HUDEP-2 (cell line): Measurements from ENCODE around the gene SUPT20HL2.
"Not testable (repeated sequence)": the region's sequence is repeated elsewhere in the genome, so short reads cannot be mapped to it uniquely, and the experiment has no call there.

ENCODE experiments used
- DNase-seq, 76 experiments: peaks; one replicate each; lab custom pipeline; 2025; ENCODE audit not compliant: unreplicated experiment in 76 of 76; lab: John Stamatoyannopoulos, UW

The SUPT20HL2 gene

GRCh38 chrX:24314019-24314635, at the start of gene SUPT20HL2:
Gene SUPT20HL2, minus strand, starts transcription at chrX:24314069. Its CDS starts 754 bp downstream, at chrX:24313315.
- no peak for DNase-seq

GRCh38 chrX:24362089-24362745, 48.3 kb upstream of the SUPT20HL2 start:
- DNase-seq: not testable (repeated sequence)

- DNase-seq: no peak
These were observed 46.4 kb upstream of the SUPT20HL2 start, which contains the start of gene SUPT20HL1 for GRCh38 chrX:24360272-24360671. Gene SUPT20HL1, plus strand, starts transcription at chrX:24360639. Its CDS starts 2,122 bp downstream, at chrX:24362761.

- no peak for DNase-seq
These were observed 43.2 kb upstream of the SUPT20HL2 start for GRCh38 chrX:24357106-24357505.

DNA sequence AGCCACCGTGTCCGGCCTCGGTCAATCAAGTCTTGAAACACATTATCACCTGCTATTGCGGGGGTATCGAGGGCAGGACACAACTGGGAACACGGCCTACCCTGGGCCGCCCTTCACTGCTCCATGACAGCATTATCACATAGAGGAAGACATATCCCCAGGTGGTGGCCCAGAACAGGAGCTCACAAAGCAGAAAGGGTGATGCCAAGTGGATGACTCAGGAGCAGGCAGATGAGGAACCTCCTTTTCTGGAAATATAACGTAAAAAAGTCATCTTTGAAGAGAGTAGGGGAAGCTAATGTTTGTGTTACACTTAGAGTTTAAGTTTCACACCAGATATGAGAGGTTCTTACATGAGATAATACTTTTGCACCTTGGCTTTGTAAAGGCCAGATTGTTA, 41.2 kb upstream of the SUPT20HL2 start:
- DNase-seq: no peak

- no peak for DNase-seq
These were observed 36.3 kb upstream of the SUPT20HL2 start for GRCh38 chrX:24350217-24350616.

DNA sequence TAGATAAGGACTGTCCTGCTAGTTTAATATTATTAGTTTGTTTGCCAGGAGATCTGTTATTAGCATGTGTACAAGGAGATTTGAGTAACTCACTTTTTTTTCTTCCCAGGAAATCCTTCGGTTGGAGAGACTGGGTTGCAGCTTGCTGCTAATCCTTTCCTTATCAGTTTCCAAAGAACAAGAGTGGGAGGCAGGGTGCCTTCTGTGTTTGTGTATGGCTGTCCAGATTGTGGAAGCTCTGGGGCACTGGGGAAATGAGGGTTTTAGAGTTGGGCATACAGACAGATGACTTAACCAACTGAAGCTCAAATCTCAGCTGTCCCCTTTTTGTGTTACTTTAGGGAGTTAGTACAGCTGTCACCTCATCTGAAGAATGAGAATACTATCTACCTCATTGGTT, 34.0 kb upstream of the SUPT20HL2 start:
- DNase-seq: no peak

DNA sequence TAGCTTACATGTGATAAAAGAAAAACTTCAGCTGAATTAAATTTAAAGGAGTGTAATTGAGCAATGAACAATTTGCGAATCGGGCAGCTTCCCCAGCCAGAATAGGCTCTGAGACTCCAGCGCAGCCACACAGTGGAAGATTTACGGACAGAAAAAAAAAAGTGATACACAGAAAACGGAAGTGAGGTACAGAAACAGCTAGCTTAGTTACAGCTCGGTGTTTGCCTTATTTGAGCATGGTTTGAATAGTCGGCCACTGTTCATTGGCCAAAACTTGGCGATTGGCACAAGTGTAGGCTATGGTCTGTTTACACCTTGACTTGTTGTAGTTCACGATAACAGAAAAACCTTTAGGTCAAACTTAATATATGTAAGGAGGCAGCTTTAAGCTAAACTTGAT, 29.9 kb upstream of the SUPT20HL2 start:
- DNase-seq: no peak

DNA sequence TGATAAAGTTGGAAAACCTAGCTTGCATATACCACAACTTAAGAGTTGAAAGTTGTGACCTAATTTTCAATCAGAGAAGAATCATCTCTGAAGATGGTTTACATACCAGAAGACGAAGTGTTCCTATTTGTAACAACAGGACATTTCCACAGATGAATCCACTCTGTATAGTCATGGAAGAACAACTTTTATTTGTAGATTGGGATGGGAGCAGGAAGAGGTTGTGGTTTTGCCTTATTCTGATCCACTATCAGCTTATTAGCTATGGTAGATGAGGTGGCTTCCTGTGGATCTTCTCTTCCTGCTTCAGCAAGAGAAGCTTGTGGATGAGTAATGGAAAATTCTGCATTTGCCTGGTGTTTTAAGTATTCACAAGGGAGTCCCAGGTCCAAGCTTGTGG, 27.9 kb upstream of the SUPT20HL2 start:
- DNase-seq: no peak

GRCh38 chrX:24340501-24340900, 26.6 kb upstream of the SUPT20HL2 start:
- DNase-seq: no peak

DNA sequence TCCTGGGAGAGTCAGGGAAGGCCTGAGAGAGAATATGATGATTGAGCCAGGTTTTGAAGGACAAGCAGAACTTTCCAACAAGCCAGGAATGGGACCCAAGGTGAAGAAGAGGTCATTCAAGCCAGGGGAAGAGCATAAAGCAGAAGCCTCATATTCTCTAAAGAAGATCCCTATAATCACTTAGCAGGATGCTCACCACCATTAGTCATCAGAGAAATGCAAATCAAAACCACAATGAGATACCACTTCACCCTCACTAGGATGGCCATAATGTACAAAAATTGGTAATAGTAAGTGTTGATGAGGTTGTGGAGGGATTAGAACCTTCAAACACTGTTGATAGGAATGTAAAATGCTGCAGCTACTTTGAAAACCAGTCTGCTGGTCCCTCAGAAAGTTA, 26.0 kb upstream of the SUPT20HL2 start:
- DNase-seq: no peak

DNA sequence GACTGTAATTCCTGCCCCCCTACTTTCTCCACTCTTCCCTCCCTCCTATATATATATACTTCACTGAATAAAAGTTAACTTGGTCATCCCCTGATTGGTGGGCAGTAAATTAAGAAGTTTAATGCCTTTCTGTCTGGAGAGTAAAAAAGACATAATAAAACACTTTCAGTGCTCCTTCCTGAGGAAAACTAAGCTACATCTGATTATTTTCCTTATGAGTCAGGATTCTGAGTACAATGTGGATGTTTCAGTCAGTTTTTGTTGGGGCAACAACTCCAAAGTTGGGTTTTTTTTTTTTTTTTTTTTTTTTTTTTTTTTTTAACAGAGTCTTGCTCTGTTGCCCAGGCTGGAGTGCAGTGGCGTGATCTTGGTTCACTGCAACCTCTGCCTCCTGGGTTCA, 22.0 kb upstream of the SUPT20HL2 start:
- no peak for DNase-seq

DNA sequence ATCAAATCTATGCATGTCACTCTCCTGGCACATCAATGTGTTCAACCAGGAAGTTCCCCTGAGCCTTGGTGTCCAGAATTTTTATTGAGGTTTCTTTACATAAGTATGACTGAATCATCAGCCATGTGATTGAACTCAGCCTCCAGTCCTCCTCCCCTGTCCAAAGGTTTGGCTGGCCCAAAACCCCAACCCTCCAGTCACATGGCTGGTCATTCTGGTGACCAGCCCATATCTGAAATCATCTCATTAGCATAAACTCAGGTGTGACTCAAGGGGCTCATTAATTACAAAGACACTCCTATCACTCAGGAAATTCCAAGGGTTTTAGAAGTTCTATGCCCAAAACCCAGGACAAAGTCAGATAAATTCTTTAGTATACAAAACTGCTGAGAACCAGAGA, 20.6 kb upstream of the SUPT20HL2 start:
- DNase-seq: no peak

GRCh38 chrX:24333371-24333770, 19.5 kb upstream of the SUPT20HL2 start:
- DNase-seq: no peak

- DNase-seq: peak in 1 of 76 experiments; percentile 19
These were observed 19.0 kb upstream of the SUPT20HL2 start for GRCh38 chrX:24332878-24333277.

GRCh38 chrX:24325231-24325630, 11.4 kb upstream of the SUPT20HL2 start:
- DNase-seq: no peak

DNA sequence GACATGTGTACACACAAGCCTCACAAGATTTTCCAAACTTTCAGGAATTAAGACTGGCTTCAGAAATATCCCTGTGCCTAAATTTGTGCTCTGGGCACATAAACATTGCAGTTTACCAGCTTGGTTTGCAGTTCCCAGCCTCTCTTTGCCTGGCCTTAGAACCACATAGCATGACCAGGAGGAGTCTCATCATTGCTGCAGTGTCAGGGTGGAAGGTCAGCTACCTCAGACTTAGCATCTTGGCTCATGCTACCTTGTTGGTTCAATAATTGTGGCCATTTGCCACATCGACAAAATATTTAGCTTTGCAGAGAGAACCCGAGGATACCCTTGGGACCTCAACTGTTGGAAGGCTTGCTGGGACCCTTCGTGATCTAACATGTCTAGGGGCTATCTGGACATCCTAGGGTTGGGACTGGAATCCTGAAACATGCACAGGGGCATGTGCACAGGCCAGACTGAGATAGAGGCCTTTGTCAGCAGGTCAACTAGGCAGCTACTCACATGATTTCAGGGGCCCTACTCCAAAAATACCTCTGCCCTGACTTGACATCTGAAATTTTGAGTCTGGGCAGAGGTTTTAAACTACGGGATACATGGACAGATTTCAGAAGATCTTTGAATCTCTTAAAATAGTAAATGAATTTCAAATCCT, 8.0 kb upstream of the SUPT20HL2 start:
- DNase-seq: no peak

DNA sequence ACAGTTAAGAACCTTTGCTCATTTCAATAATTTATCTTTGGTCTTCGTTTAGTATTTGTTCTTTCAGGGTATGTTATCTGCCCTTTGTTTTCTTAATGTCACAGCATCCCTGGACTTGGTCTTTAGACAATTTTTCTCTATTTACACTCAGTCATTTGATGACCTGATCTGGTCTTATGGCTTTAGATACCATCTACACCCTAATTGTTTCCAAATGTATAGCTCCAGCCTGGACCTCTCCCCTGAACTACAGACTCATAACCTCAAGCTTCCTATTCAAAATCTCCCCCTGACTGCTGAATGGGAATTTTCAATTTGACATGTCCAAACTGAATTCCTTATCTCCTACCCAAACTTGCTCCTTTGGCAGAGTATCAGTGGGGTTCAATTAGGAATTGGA, 3.7 kb upstream of the SUPT20HL2 start:
- no peak for DNase-seq

- DNase-seq: no peak
These were observed 2.2 kb upstream of the SUPT20HL2 start for GRCh38 chrX:24316111-24316510.

- DNase-seq: not testable (repeated sequence)
These were observed 1.6 kb downstream of the SUPT20HL2 start for GRCh38 chrX:24312249-24312607.

GRCh38 chrX:24311507-24312248, 2.2 kb downstream of the SUPT20HL2 start:
- DNase-seq: not testable (repeated sequence)
